Natural killer cell (primary cell): ENCODE results near the gene IGLL1. TPM values are rescaled to one million over a fixed set of nuclear protein-coding genes. Genes with fewer than 3 reads are reported as not detected.
"Not testable (repeated sequence)": the region's sequence is repeated elsewhere in the genome, so short reads cannot be mapped to it uniquely, and the experiment has no call there.

Source experiments
- ATAC-seq, 3 donors: fragments of 150-1000 bp in 2 of 3; fragments of 200-7000 bp in 1 of 3; cut with Tn5 transposase; 1 replicate in 1 of 3; 2 replicates in 2 of 3; pipeline ENCODE4 v1.10.0; 2021; ENCODE audit warnings: mild to moderate bottlenecking in 2 of 3, moderate library complexity in 2 of 3
- DNase-seq, 2 donors: peaks; one replicate each; pipeline versions ENCODE4 v3.0.0 to v3.0.0-alpha.2; 2013 to 2021; ENCODE audit warnings: mixed read lengths in 1 of 2
- H3K27ac ChIP-seq: one replicate; pipeline ENCODE4 v1.5.1; 2013; ENCODE audit warnings: mild to moderate bottlenecking, low read length
- H3K27me3 ChIP-seq: one replicate; pipeline ENCODE4 v1.6.1; 2013; ENCODE audit warnings: low read length; ENCODE audit not compliant: control insufficient read depth, insufficient read depth
- H3K36me3 ChIP-seq: one replicate; pipeline ENCODE4 v1.6.1; 2013; ENCODE audit warnings: low read length; ENCODE audit not compliant: control insufficient read depth, insufficient read depth
- H3K4me1 ChIP-seq: one replicate; pipeline ENCODE4 v1.6.1; 2013; ENCODE audit warnings: low read length; ENCODE audit not compliant: control insufficient read depth, insufficient read depth
- H3K4me3 ChIP-seq: one replicate; pipeline ENCODE4 v1.5.1; 2013; ENCODE audit warnings: low read length
- H3K9me3 ChIP-seq: one replicate; pipeline ENCODE4 v1.6.1; 2013; ENCODE audit warnings: low read length; ENCODE audit not compliant: control insufficient read depth, insufficient read depth
- H3K27ac Mint-ChIP-seq, 2 donors: one replicate each; pipeline ENCODE4 v1.8.0; 2022; ENCODE audit warnings: mild to moderate bottlenecking in 2 of 2, mixed read lengths in 2 of 2, moderate library complexity in 1 of 2
- H3K27me3 Mint-ChIP-seq, 2 donors: one replicate each; pipeline ENCODE4 v1.8.0; 2022; ENCODE audit warnings: low read depth in 2 of 2, mixed read lengths in 2 of 2
- H3K36me3 Mint-ChIP-seq: one replicate; pipeline ENCODE4 v1.8.0; 2022; ENCODE audit warnings: mixed read lengths
- H3K4me1 Mint-ChIP-seq, 2 donors: one replicate each; pipeline ENCODE4 v1.8.0; 2022; ENCODE audit warnings: mixed read lengths in 2 of 2
- H3K4me3 Mint-ChIP-seq: one replicate; pipeline ENCODE4 v1.8.0; 2022; ENCODE audit warnings: mild to moderate bottlenecking, moderate library complexity, mixed read lengths
- H3K9me3 Mint-ChIP-seq, 2 donors: one replicate each; pipeline ENCODE4 v1.8.0; 2022; ENCODE audit warnings: mixed read lengths in 2 of 2
- WGBS: methylation state at CpG from one replicate; pipeline ENCODE4 v1.1.7; 2013; ENCODE audit warnings: missing lambda C conversion rate; ENCODE audit not compliant: insufficient coverage; 5-methylcytosine and 5-hydroxymethylcytosine counted together
- intact Hi-C: fragments of 100-400 bp; cut with micrococcal nuclease; formaldehyde crosslinking; loops from one replicate; pipeline ENCODE4 v1.14.2; 2022
- total RNA-seq, 4 donors: library from RNA; stranded (reverse); fragments of 120-200 nt in 1 of 4; gene quantifications; one replicate each; pipeline versions ENCODE4 v1.2.3 to v1.2.4, GENCODE V29; 2013 to 2022
- TF ChIP-seq, protein P1 (sequence below): fragments of 200-600 bp; IDR thresholded peaks from one replicate; pipeline ENCODE4 v1.8.0; 2022; ENCODE audit warnings: antibody characterized with exemption

Gene IGLL1
- total RNA-seq, 3 donors from 2014 or later (not counting 1 experiment from before 2014, with no cell fraction given): not detected

DNA sequence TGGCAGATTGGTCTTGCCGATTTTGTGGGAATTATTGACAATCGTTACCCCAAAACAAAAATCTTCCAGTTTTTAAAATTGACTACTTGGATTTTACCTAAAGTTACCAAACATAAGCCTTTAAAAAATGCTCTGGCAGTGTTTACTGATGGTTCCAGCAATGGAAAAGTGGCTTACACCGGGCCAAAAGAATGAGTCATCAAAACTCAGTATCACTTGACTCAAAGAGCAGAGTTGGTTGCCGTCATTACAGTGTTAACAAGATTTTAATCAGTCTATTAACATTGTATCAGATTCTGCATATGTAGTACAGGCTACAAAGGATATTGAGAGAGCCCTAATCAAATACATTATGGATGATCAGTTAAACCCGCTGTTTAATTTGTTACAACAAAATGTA lies 37.2 kb downstream of the IGLL1 start:
- no peaks in the 10 kb centered on the region for H3K27me3 ChIP-seq
- Mint-ChIP-seq H3K9me3 (peaks cover 0 to 4% of the 10 kb centered on the region in 2 donors), H3K27me3 (peaks cover 0 to 6% of the 10 kb centered on the region in 2 donors), H3K36me3 (no peaks in the 10 kb centered on the region), H3K4me1 (peaks cover 12 to 13% of the 10 kb centered on the region in 2 donors), H3K27ac (no peak overlapping the region), H3K4me3 (no peak overlapping the region)
- H3K27ac ChIP-seq: no peak overlapping the region
- intact Hi-C loops: loop anchor here (5.0 kb wide), 1 partner anchor 304 kb away; no protein-coding TSS in a partner anchor
- H3K9me3 ChIP-seq: peaks cover 6% of the 10 kb centered on the region
- peaks cover 6% of the 10 kb centered on the region for H3K4me1 ChIP-seq
- no peak for DNase-seq
- TF ChIP-seq, protein P1, sequence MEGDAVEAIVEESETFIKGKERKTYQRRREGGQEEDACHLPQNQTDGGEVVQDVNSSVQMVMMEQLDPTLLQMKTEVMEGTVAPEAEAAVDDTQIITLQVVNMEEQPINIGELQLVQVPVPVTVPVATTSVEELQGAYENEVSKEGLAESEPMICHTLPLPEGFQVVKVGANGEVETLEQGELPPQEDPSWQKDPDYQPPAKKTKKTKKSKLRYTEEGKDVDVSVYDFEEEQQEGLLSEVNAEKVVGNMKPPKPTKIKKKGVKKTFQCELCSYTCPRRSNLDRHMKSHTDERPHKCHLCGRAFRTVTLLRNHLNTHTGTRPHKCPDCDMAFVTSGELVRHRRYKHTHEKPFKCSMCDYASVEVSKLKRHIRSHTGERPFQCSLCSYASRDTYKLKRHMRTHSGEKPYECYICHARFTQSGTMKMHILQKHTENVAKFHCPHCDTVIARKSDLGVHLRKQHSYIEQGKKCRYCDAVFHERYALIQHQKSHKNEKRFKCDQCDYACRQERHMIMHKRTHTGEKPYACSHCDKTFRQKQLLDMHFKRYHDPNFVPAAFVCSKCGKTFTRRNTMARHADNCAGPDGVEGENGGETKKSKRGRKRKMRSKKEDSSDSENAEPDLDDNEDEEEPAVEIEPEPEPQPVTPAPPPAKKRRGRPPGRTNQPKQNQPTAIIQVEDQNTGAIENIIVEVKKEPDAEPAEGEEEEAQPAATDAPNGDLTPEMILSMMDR: no peak
- 52% methylated on average over 4 of the region's 5 CpGs for whole genome bisulfite sequencing
- no peak for ATAC-seq
- H3K4me3 ChIP-seq: no peak overlapping the region
- no peaks in the 10 kb centered on the region for H3K36me3 ChIP-seq

DNA sequence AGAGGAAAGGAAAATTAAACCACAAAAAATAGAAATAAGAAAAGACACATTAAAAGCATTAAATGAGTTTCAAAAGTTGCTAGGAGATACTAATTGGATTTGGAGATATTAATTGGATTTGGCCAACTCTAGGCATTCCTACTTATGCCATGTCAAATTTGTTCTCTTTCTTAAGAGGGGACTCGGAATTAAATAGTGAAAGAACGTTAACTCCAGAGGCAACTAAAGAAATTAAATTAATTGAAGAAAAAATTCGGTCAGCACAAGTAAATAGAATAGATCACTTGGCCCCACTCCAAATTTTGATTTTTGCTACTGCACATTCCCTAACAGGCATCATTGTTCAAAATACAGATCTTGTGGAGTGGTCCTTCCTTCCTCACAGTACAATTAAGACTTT lies 37.7 kb downstream of the IGLL1 start:
- intact Hi-C loops: loop anchor here (5.0 kb wide), 1 partner anchor 305 kb away; no protein-coding TSS in a partner anchor
- H3K9me3 Mint-ChIP-seq, H3K27ac ChIP-seq, H3K36me3 ChIP-seq, H3K36me3 Mint-ChIP-seq, H3K27me3 Mint-ChIP-seq, DNase-seq, H3K9me3 ChIP-seq, H3K4me3 Mint-ChIP-seq, H3K4me3 ChIP-seq, H3K27me3 ChIP-seq, ATAC-seq, H3K27ac Mint-ChIP-seq, H3K4me1 ChIP-seq: not testable (repeated sequence)
- peaks cover 12 to 13% of the 10 kb centered on the region in 2 donors for H3K4me1 Mint-ChIP-seq
- WGBS: 87% methylated on average over 2 of the region's 3 CpGs

DNA sequence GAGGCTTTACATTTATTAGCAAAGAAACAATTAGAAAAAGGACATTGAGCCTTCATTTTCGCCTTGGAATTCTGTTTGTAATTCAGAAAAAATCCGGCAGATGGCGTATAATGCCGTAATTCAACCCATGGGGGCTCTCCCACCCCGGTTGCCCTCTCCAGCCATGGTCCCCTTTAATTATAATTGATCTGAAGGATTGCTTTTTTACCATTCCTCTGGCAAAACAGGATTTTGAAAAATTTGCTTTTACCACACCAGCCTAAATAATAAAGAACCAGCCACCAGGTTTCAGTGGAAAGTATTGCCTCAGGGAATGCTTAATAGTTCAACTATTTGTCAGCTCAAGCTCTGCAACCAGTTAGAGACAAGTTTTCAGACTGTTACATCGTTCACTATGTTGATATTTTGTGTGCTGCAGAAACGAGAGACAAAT lies 38.2 kb downstream of the IGLL1 start:
- peak in 1 of 2 donors; percentile 58 for DNase-seq
- TF ChIP-seq, protein P1: peak; percentile 79
- ATAC-seq, H3K4me3 Mint-ChIP-seq, H3K27me3 ChIP-seq, H3K36me3 Mint-ChIP-seq, H3K27me3 Mint-ChIP-seq, H3K27ac ChIP-seq, H3K9me3 Mint-ChIP-seq, H3K9me3 ChIP-seq, H3K4me1 ChIP-seq, H3K4me3 ChIP-seq, H3K36me3 ChIP-seq, H3K27ac Mint-ChIP-seq: not testable (repeated sequence)
- H3K4me1 Mint-ChIP-seq: peaks cover 12 to 13% of the 10 kb centered on the region in 2 donors
- 13% methylated on average over 5 of the region's 7 CpGs for WGBS
- intact Hi-C loops: loop anchor here (5.0 kb wide), 1 partner anchor 305 kb away; no protein-coding TSS in a partner anchor

DNA sequence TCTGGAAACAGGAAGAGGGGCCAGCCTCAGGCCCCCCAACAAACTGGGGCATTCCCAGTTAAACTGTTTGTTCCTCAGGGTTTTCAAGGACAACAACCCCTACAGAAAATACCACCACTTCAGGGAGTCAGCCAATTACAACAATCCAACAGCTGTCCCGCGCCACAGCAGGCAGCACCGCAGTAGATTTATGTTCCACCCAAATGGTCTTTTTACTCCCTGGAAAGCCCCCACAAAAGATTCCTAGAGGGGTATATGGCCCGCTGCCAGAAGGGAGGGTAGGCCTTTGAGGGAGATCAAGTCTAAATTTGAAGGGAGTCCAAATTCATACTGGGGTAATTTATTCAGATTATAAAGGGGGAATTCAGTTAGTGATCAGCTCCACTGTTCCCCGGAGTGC lies 39.3 kb downstream of the IGLL1 start:
- intact Hi-C loops: loop anchor here (5.0 kb wide), 1 partner anchor 306 kb away; no protein-coding TSS in a partner anchor
- 100% methylated on average over 1 of the region's 5 CpGs for WGBS

DNA sequence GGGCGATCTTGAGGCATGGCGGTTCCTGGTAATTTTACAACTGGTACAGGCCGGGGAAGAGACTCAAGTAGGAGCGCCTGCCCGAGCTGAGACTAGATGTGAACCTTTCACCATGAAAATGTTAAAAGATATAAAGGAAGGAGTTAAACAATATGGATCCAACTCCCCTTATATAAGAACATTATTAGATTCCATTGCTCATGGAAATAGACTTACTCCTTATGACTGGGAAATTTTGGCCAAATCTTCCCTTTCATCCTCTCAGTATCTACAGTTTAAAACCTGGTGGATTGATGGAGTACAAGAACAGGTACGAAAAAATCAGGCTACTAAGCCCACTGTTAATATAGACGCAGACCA lies 40.3 kb downstream of the IGLL1 start:
- H3K4me3 Mint-ChIP-seq: not testable (repeated sequence)
- Mint-ChIP-seq H3K4me1 (peaks cover 12 to 13% of the 10 kb centered on the region in 2 donors), H3K27ac (peak overlapping the region; percentile 61 to 65)

More for the DNA sequence above, 39.3 kb downstream of the IGLL1 start:
- DNase-seq, H3K27ac Mint-ChIP-seq, H3K9me3 ChIP-seq, H3K4me3 ChIP-seq, ATAC-seq, H3K27me3 Mint-ChIP-seq, H3K27me3 ChIP-seq, H3K4me3 Mint-ChIP-seq, H3K36me3 ChIP-seq, H3K27ac ChIP-seq, H3K9me3 Mint-ChIP-seq, H3K4me1 ChIP-seq, H3K36me3 Mint-ChIP-seq: not testable (repeated sequence)
- peaks cover 12 to 13% of the 10 kb centered on the region in 2 donors for H3K4me1 Mint-ChIP-seq

More for the DNA sequence above, 40.3 kb downstream of the IGLL1 start:
- H3K36me3 ChIP-seq, DNase-seq, H3K36me3 Mint-ChIP-seq, H3K9me3 ChIP-seq, ATAC-seq, H3K4me3 ChIP-seq, H3K4me1 ChIP-seq, H3K27me3 ChIP-seq, H3K27ac ChIP-seq, H3K27me3 Mint-ChIP-seq, H3K9me3 Mint-ChIP-seq: not testable (repeated sequence)
- WGBS: 8% methylated on average over 2 of the region's 7 CpGs
- intact Hi-C loops: loop anchor here (1.0 to 10.0 kb wide), 4 partner anchors 138 to 307 kb away; no protein-coding TSS in a partner anchor
